Activated CD4-positive, alpha-beta memory T cell treated with anti-CD3 and anti-CD28 coated beads, Interleukin-2, amount 10 ng/mL, durations not matched to agents 7 days and 5 days (primary cell): ENCODE results near the gene EBF3. TPM values are rescaled to one million over a fixed set of nuclear protein-coding genes. Genes with fewer than 3 reads are reported as not detected.

ENCODE experiments used
- CTCF ChIA-PET: fragments of 350-600 bp; sonication (Branson Sonifier 250); formaldehyde crosslinking; loops from one replicate; lab custom pipeline; 2021; ENCODE audit warnings: antibody characterized with exemption, inconsistent platforms; lab: Charles Lee
- POLR2A ChIA-PET: fragments of 350-600 bp; sonication (Branson Sonifier 250); formaldehyde crosslinking; loops from one replicate; lab custom pipeline; 2021; ENCODE audit warnings: antibody characterized with exemption; lab: Charles Lee
- DNase-seq: peaks from one replicate; pipeline ENCODE4 v3.0.0-alpha.2; 2020
- H3K27ac Mint-ChIP-seq: one replicate; pipeline ENCODE4 v1.8.0; 2021; ENCODE audit warnings: mild to moderate bottlenecking, mixed read lengths
- H3K27me3 Mint-ChIP-seq: one replicate; pipeline ENCODE4 v1.8.0; 2021; ENCODE audit warnings: mixed read lengths
- H3K36me3 Mint-ChIP-seq: one replicate; pipeline ENCODE4 v1.8.0; 2021; ENCODE audit warnings: low read depth, mixed read lengths
- H3K4me1 Mint-ChIP-seq: one replicate; pipeline ENCODE4 v1.8.0; 2021; ENCODE audit warnings: mixed read lengths
- H3K4me3 Mint-ChIP-seq: one replicate; pipeline ENCODE4 v1.8.0; 2021; ENCODE audit warnings: mild to moderate bottlenecking, mixed read lengths
- H3K9me3 Mint-ChIP-seq: one replicate; pipeline ENCODE4 v1.8.0; 2021; ENCODE audit warnings: mixed read lengths
- total RNA-seq, 2 experiments: library from RNA; stranded (reverse); gene quantifications; one replicate each; pipeline ENCODE4 v1.2.3, GENCODE V29; 2021

Gene EBF3
- total RNA-seq, 2 experiments from 2014 or later, result not detected

- no peak for DNase-seq
- no peak overlapping the region for H3K4me3 Mint-ChIP-seq
- ChIA-PET POLR2A (no interaction called here), CTCF (interaction anchor here (0.6 kb wide), 1 partner anchor 1770 kb away, joined by 4 read pairs; no protein-coding TSS in a partner anchor)
- peaks cover 3% of the 10 kb centered on the region for H3K27me3 Mint-ChIP-seq
- H3K4me1 Mint-ChIP-seq, result no peaks in the 10 kb centered on the region
- no peaks in the 10 kb centered on the region for H3K36me3 Mint-ChIP-seq
- H3K9me3 Mint-ChIP-seq, result no peaks in the 10 kb centered on the region
- no peak overlapping the region for H3K27ac Mint-ChIP-seq
These were observed 69.4 kb downstream of the EBF3 start for GRCh38 chr10:129894698-129895097.

GRCh38 chr10:129893104-129894089 lies 70.7 kb downstream of the EBF3 start:
- Mint-ChIP-seq H3K4me1 (no peaks in the 10 kb centered on the region), H3K27me3 (peaks cover 3% of the 10 kb centered on the region), H3K9me3 (no peaks in the 10 kb centered on the region), H3K27ac (no peak overlapping the region), H3K4me3 (no peak overlapping the region), H3K36me3 (no peaks in the 10 kb centered on the region)
- ChIA-PET POLR2A (no interaction called here), CTCF (no interaction called here)
- no peak for DNase-seq

- POLR2A ChIA-PET, result no interaction called here
- H3K27ac Mint-ChIP-seq, result no peak overlapping the region
- H3K9me3 Mint-ChIP-seq, result no peaks in the 10 kb centered on the region
- no peaks in the 10 kb centered on the region for H3K36me3 Mint-ChIP-seq
- H3K4me1 Mint-ChIP-seq, result no peaks in the 10 kb centered on the region
- CTCF ChIA-PET, result no interaction called here
- H3K4me3 Mint-ChIP-seq, result no peak overlapping the region
- no peaks in the 10 kb centered on the region for H3K27me3 Mint-ChIP-seq
- no peak for DNase-seq
These were observed 71.5 kb downstream of the EBF3 start for GRCh38 chr10:129892548-129893052.

GRCh38 chr10:129891806-129892205 lies 72.3 kb downstream of the EBF3 start:
- no peak overlapping the region for H3K4me3 Mint-ChIP-seq
- DNase-seq, result no peak
- H3K9me3 Mint-ChIP-seq, result no peaks in the 10 kb centered on the region
- CTCF ChIA-PET, result no interaction called here
- H3K36me3 Mint-ChIP-seq, result no peaks in the 10 kb centered on the region
- H3K27me3 Mint-ChIP-seq, result no peaks in the 10 kb centered on the region
- H3K27ac Mint-ChIP-seq, result no peak overlapping the region
- no peaks in the 10 kb centered on the region for H3K4me1 Mint-ChIP-seq
- POLR2A ChIA-PET, result no interaction called here

- CTCF ChIA-PET, result no interaction called here
These were observed 73.9 kb downstream of the EBF3 start for GRCh38 chr10:129890170-129890569.

GRCh38 chr10:129888784-129889616 lies 75.1 kb downstream of the EBF3 start:
- H3K36me3 Mint-ChIP-seq, result no peaks in the 10 kb centered on the region
- ChIA-PET POLR2A (no interaction called here), CTCF (interaction anchor here (0.6 to 1.5 kb wide), 8 partner anchors 11 to 1406 kb away, joined by 3 to 6 read pairs (median 4); no protein-coding TSS in a partner anchor)
- H3K4me1 Mint-ChIP-seq, result no peaks in the 10 kb centered on the region
- H3K27me3 Mint-ChIP-seq, result no peaks in the 10 kb centered on the region
- peak; percentile 39 for DNase-seq
- no peak overlapping the region for H3K4me3 Mint-ChIP-seq
- H3K9me3 Mint-ChIP-seq, result no peaks in the 10 kb centered on the region
- no peak overlapping the region for H3K27ac Mint-ChIP-seq

More at GRCh38 chr10:129890170-129890569, 73.9 kb downstream of the EBF3 start:
- H3K27ac Mint-ChIP-seq, result no peak overlapping the region
- POLR2A ChIA-PET, result no interaction called here
- no peak for DNase-seq
- H3K4me1 Mint-ChIP-seq, result no peaks in the 10 kb centered on the region
- no peaks in the 10 kb centered on the region for H3K27me3 Mint-ChIP-seq
- H3K9me3 Mint-ChIP-seq, result no peaks in the 10 kb centered on the region
- H3K4me3 Mint-ChIP-seq, result no peak overlapping the region
- H3K36me3 Mint-ChIP-seq, result no peaks in the 10 kb centered on the region

- CTCF ChIA-PET, result interaction anchor here (0.8 to 1.6 kb wide), 8 partner anchors 11 to 856 kb away, joined by 3 to 6 read pairs (median 4); no protein-coding TSS in a partner anchor
- Mint-ChIP-seq H3K4me1 (no peaks in the 10 kb centered on the region), H3K4me3 (no peak overlapping the region), H3K27ac (no peak overlapping the region), H3K9me3 (no peaks in the 10 kb centered on the region), H3K36me3 (no peaks in the 10 kb centered on the region), H3K27me3 (no peaks in the 10 kb centered on the region)
- POLR2A ChIA-PET, result no interaction called here
- no peak for DNase-seq
These were observed 75.9 kb downstream of the EBF3 start for GRCh38 chr10:129887986-129888783.

GRCh38 chr10:129887381-129887905 lies 76.6 kb downstream of the EBF3 start:
- Mint-ChIP-seq H3K4me1 (no peaks in the 10 kb centered on the region), H3K9me3 (no peaks in the 10 kb centered on the region), H3K36me3 (no peaks in the 10 kb centered on the region), H3K27ac (no peak overlapping the region), H3K4me3 (no peak overlapping the region), H3K27me3 (no peaks in the 10 kb centered on the region)
- CTCF ChIA-PET, result interaction anchor here (1.3 to 1.6 kb wide), 2 partner anchors 10 to 856 kb away, joined by 3 to 4 read pairs; no protein-coding TSS in a partner anchor
- no peak for DNase-seq
- POLR2A ChIA-PET, result no interaction called here

- Mint-ChIP-seq H3K27me3 (no peaks in the 10 kb centered on the region), H3K36me3 (no peaks in the 10 kb centered on the region), H3K9me3 (no peaks in the 10 kb centered on the region), H3K4me3 (no peak overlapping the region), H3K4me1 (no peaks in the 10 kb centered on the region), H3K27ac (no peak overlapping the region)
- POLR2A ChIA-PET, result no interaction called here
- no peak for DNase-seq
- CTCF ChIA-PET, result interaction anchor here (0.8 to 1.6 kb wide), 2 partner anchors 10 to 97 kb away, joined by 4 read pairs; no protein-coding TSS in a partner anchor
These were observed 77.8 kb downstream of the EBF3 start for GRCh38 chr10:129886263-129886662.

GRCh38 chr10:129885526-129885925 lies 78.5 kb downstream of the EBF3 start:
- no peak overlapping the region for H3K4me3 Mint-ChIP-seq
- no peaks in the 10 kb centered on the region for H3K27me3 Mint-ChIP-seq
- no peaks in the 10 kb centered on the region for H3K4me1 Mint-ChIP-seq
- no peak for DNase-seq
- ChIA-PET CTCF (interaction anchor here (1.6 kb wide), 1 partner anchor 9 kb away, joined by 4 read pairs; no protein-coding TSS in a partner anchor), POLR2A (no interaction called here)
- H3K27ac Mint-ChIP-seq, result no peak overlapping the region
- no peaks in the 10 kb centered on the region for H3K9me3 Mint-ChIP-seq
- H3K36me3 Mint-ChIP-seq, result no peaks in the 10 kb centered on the region

GRCh38 chr10:129884398-129885078 lies 79.5 kb downstream of the EBF3 start:
- CTCF ChIA-PET, result interaction anchor here (1.6 kb wide), 1 partner anchor 8 kb away, joined by 4 read pairs; no protein-coding TSS in a partner anchor
- Mint-ChIP-seq H3K27me3 (peaks cover 3% of the 10 kb centered on the region), H3K9me3 (no peaks in the 10 kb centered on the region), H3K36me3 (no peaks in the 10 kb centered on the region), H3K27ac (no peak overlapping the region), H3K4me3 (no peak overlapping the region), H3K4me1 (no peaks in the 10 kb centered on the region)
- POLR2A ChIA-PET, result no interaction called here
- no peak for DNase-seq
